ENCODE measurements around the gene RIPOR2.
"Not testable (repeated sequence)": the region's sequence is repeated elsewhere in the genome, so short reads cannot be mapped to it uniquely, and the experiment has no call there.

Gene RIPOR2

GRCh38 chr6:24950218-24950941 is 14.6 kb upstream of the RIPOR2 start:
- DNase-seq, result no peak

- DNase-seq, result no peak
These were observed 13.3 kb upstream of the RIPOR2 start for GRCh38 chr6:24949020-24949569.

- not testable (repeated sequence) for DNase-seq
These were observed 12.5 kb upstream of the RIPOR2 start for GRCh38 chr6:24948261-24948660.

- DNase-seq, result no peak
These were observed 11.9 kb upstream of the RIPOR2 start for GRCh38 chr6:24947636-24948035.

GRCh38 chr6:24945054-24945453 is 9.3 kb upstream of the RIPOR2 start:
- no peak for DNase-seq

GRCh38 chr6:24943774-24944173 is 8.0 kb upstream of the RIPOR2 start:
- DNase-seq, result no peak

GRCh38 chr6:24940311-24940917 is 4.7 kb upstream of the RIPOR2 start:
- DNase-seq, result no peak

- DNase-seq, result no peak
These were observed 1.0 kb upstream of the RIPOR2 start for GRCh38 chr6:24936641-24937317.

- peak; percentile 7 for DNase-seq
These were observed 1.8 kb downstream of the RIPOR2 start for GRCh38 chr6:24933868-24934401.

- DNase-seq, result no peak
These were observed 2.5 kb downstream of the RIPOR2 start for GRCh38 chr6:24933266-24933665.

GRCh38 chr6:24932832-24933231 is 2.9 kb downstream of the RIPOR2 start:
- DNase-seq, result no peak

- no peak for DNase-seq
These were observed 3.8 kb downstream of the RIPOR2 start for GRCh38 chr6:24931718-24932691.

GRCh38 chr6:24931296-24931695 is 4.5 kb downstream of the RIPOR2 start:
- no peak for DNase-seq

GRCh38 chr6:24930431-24930871 is 5.3 kb downstream of the RIPOR2 start:
- DNase-seq, result no peak

GRCh38 chr6:24929242-24929641 is 6.5 kb downstream of the RIPOR2 start:
- DNase-seq, result no peak

GRCh38 chr6:24927985-24928745 is 7.6 kb downstream of the RIPOR2 start:
- DNase-seq, result no peak

GRCh38 chr6:24927277-24927955 is 8.3 kb downstream of the RIPOR2 start:
- DNase-seq, result no peak

GRCh38 chr6:24926647-24927046 is 9.1 kb downstream of the RIPOR2 start:
- DNase-seq, result not testable (repeated sequence)

- DNase-seq, result peak; percentile 47
These were observed 9.6 kb downstream of the RIPOR2 start for GRCh38 chr6:24926192-24926591.

- DNase-seq, result peak; percentile 71
These were observed 10.1 kb downstream of the RIPOR2 start for GRCh38 chr6:24925661-24926060.
